Measurements from ENCODE around the gene EXOC6B. TPM values are rescaled to one million over a fixed set of nuclear protein-coding genes. Genes with fewer than 3 reads are reported as not detected.

EXOC6B gene
- total and polyA plus RNA-seq, 2 of the 8 experiments (the other 6 are each of a cell fraction or from before 2014, with no cell fraction given), result 13.5 to 33.0 TPM

DNA sequence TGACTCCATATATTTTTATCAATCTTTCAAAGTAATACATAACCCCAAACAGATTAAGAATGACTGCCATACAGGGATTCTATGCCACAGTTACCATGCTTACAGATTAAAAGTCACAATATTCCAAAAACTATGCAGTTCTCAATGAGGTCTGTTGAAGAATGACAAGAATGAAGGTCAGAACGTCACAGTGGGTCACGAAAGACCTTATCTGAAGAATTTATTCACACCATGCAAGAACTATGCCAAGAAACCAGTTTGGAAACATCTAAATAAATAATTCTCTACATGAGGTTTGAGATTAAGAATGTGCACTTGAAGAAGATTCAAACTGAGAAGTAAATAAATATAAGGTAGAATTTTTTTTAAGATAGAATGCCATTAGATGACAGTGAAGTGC, 253.3 kb downstream of the EXOC6B start:
- Histone ChIP-seq H3K4me1 (replicated peaks in 1 of 4; ENCODE audit: control insufficient read depth in 3 of 4, insufficient read depth in 4 of 4, low read length in 3 of 4) (no peaks in the 10 kb centered on the region), H3K23me2 (ENCODE audit: low read depth, low read length) (no peaks in the 10 kb centered on the region), H4K8ac (ENCODE audit: extremely low read depth, insufficient read depth, low read length) (no peak overlapping the region), H3K27ac (ENCODE audit: low read depth, low read length) (no peak overlapping the region), H2BK120ac (replicated peaks; ENCODE audit: low read depth, low read length) (no peak overlapping the region), H3K9me3 (ENCODE audit: insufficient read depth in 2 of 2, low read depth in 1 of 2, low read length in 1 of 2) (no peaks in the 10 kb centered on the region), H2BK5ac (ENCODE audit: low read depth, low read length) (no peak overlapping the region), H2AK5ac (ENCODE audit: low read depth, low read length) (no peak overlapping the region), H2BK12ac (ENCODE audit: low read depth, low read length) (no peak overlapping the region), H2AFZ (ENCODE audit: low read length) (no peak overlapping the region), H3K56ac (replicated peaks; ENCODE audit: insufficient read length, low read depth, low read length) (no peak overlapping the region), H4K5ac (ENCODE audit: insufficient read length, low read depth, low read length) (no peak overlapping the region), H3K9ac (replicated peaks in 1 of 4; ENCODE audit: extremely low read depth in 1 of 4, low read depth in 3 of 4, low read length in 3 of 4) (no peak overlapping the region), H4K91ac (replicated peaks; ENCODE audit: insufficient read length, low read length) (no peak overlapping the region), H3K18ac (ENCODE audit: extremely low read depth, low read length) (no peak overlapping the region), H3K36me3 (ENCODE audit: control insufficient read depth in 2 of 4, insufficient read depth in 4 of 4, low read length in 3 of 4) (no peaks in the 10 kb centered on the region), H3K4ac (replicated peaks; ENCODE audit: insufficient read length, low read depth, low read length) (no peak overlapping the region), H3K23ac (ENCODE audit: insufficient read length) (no peak overlapping the region), H3K79me1 (ENCODE audit: low read depth, low read length) (no peaks in the 10 kb centered on the region), H3K14ac (ENCODE audit: insufficient read length) (no peak overlapping the region), H2BK15ac (ENCODE audit: low read length) (no peak overlapping the region), H3K27me3 (replicated peaks in 1 of 4; ENCODE audit: control insufficient read depth in 3 of 4, extremely low read depth in 1 of 4, insufficient read depth in 3 of 4, low read length in 3 of 4) (no peaks in the 10 kb centered on the region), H2BK20ac (ENCODE audit: low read length) (no peak overlapping the region), H3K79me2 (ENCODE audit: control insufficient read depth in 1 of 2, insufficient read depth in 2 of 2, low read length in 2 of 2) (no peaks in the 10 kb centered on the region), H4K20me1 (replicated peaks in 1 of 2; ENCODE audit: control insufficient read depth in 1 of 2, insufficient read depth in 2 of 2, low read length in 2 of 2) (no peaks in the 10 kb centered on the region), H3K4me2 (ENCODE audit: insufficient read depth in 1 of 2, low read depth in 2 of 2, low read length in 2 of 2) (no peak overlapping the region), H3K4me3 (ENCODE audit: extremely low read depth in 1 of 4, insufficient read depth in 2 of 4, low read depth in 3 of 4, low read length in 4 of 4) (no peak overlapping the region)
- POLR2A ChIA-PET (ENCODE audit: partially characterized antibody), result no interaction called here
- FAIRE-seq (no peak), DNase-seq (ENCODE audit: low read depth in 1 of 2, low spot score in 2 of 2) (no peak)
- CTCF ChIA-PET (ENCODE audit: partially characterized antibody), result interaction anchor here (1.2 kb wide), 2 partner anchors 19 to 422 kb away, joined by 4 to 6 read pairs; no protein-coding TSS in a partner anchor
- WGBS, 2 experiments (ENCODE audit: extremely low coverage in 1 of 2, insufficient coverage in 1 of 2, insufficient read length in 1 of 2, insufficient replicate concordance in 2 of 2, low coverage in 1 of 2, low lambda C conversion rate in 2 of 2, missing lambda C conversion rate in 1 of 2), result 85% methylated on average over 2 of the region's 2 CpGs; no CpG with 5 or more reads in 1 of the 2 experiments
- no peak for TF ChIP-seq HDAC2 (IDR thresholded peaks at IDR 0.05; ENCODE audit: borderline replicate concordance in 1 of 2, low read depth in 2 of 2, low read length in 2 of 2)
- no peak for TF ChIP-seq SIX5 (IDR thresholded peaks at IDR 0.05; ENCODE audit: low read depth, low read length)
- TF ChIP-seq, protein P1, sequence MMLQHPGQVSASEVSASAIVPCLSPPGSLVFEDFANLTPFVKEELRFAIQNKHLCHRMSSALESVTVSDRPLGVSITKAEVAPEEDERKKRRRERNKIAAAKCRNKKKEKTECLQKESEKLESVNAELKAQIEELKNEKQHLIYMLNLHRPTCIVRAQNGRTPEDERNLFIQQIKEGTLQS (IDR thresholded peaks at IDR 0.05; ENCODE audit: insufficient read depth, low read depth, low read length), result no peak
- TF ChIP-seq, protein P2, sequence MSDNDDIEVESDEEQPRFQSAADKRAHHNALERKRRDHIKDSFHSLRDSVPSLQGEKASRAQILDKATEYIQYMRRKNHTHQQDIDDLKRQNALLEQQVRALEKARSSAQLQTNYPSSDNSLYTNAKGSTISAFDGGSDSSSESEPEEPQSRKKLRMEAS (IDR thresholded peaks at IDR 0.05), result no peak
